ENCODE results near the gene RPL13. TPM values are rescaled to one million over a fixed set of nuclear protein-coding genes. Genes with fewer than 3 reads are reported as not detected.

RPL13 gene
- total RNA-seq, 1 donor from 2014 or later = 17,833 TPM

GRCh38 chr16:89600427-89600826, 39.9 kb downstream of the RPL13 start:
- no peaks in the 10 kb centered on the region for H3K27me3 ChIP-seq (ENCODE audit: control insufficient read depth, insufficient read depth, low read length)

GRCh38 chr16:89600956-89601355, 40.5 kb downstream of the RPL13 start:
- Histone ChIP-seq H3K27me3 (ENCODE audit: control insufficient read depth, insufficient read depth, low read length) (no peaks in the 10 kb centered on the region), H3K4me3 (ENCODE audit: low read depth, low read length) (no peak overlapping the region), H3K36me3 (ENCODE audit: control insufficient read depth, insufficient read depth, low read length) (no peaks in the 10 kb centered on the region)
- TF ChIP-seq CTCF (IDR thresholded peaks at IDR 0.05; ENCODE audit: insufficient read depth, low read length, poor library complexity, severe bottlenecking) = no peak
- no peak for DNase-seq (ENCODE audit: low read depth)

More at GRCh38 chr16:89600427-89600826, 39.9 kb downstream of the RPL13 start:
- no peak for TF ChIP-seq CTCF (IDR thresholded peaks at IDR 0.05; ENCODE audit: insufficient read depth, low read length, poor library complexity, severe bottlenecking)
- DNase-seq (ENCODE audit: low read depth) = no peak
- Histone ChIP-seq H3K36me3 (ENCODE audit: control insufficient read depth, insufficient read depth, low read length) (no peaks in the 10 kb centered on the region), H3K4me3 (ENCODE audit: low read depth, low read length) (no peak overlapping the region)

GRCh38 chr16:89601906-89602272, 41.4 kb downstream of the RPL13 start:
- Histone ChIP-seq H3K27me3 (ENCODE audit: control insufficient read depth, insufficient read depth, low read length) (no peaks in the 10 kb centered on the region), H3K36me3 (ENCODE audit: control insufficient read depth, insufficient read depth, low read length) (no peaks in the 10 kb centered on the region), H3K4me3 (ENCODE audit: low read depth, low read length) (no peak overlapping the region)
- no peak for TF ChIP-seq CTCF (IDR thresholded peaks at IDR 0.05; ENCODE audit: insufficient read depth, low read length, poor library complexity, severe bottlenecking)
- no peak for DNase-seq (ENCODE audit: low read depth)

- H3K27me3 ChIP-seq (ENCODE audit: control insufficient read depth, insufficient read depth, low read length) = no peaks in the 10 kb centered on the region
- no peaks in the 10 kb centered on the region for H3K36me3 ChIP-seq (ENCODE audit: control insufficient read depth, insufficient read depth, low read length)
- peak; percentile 87 for DNase-seq (ENCODE audit: low read depth)
- TF ChIP-seq CTCF (IDR thresholded peaks at IDR 0.05; ENCODE audit: insufficient read depth, low read length, poor library complexity, severe bottlenecking) = no peak
- no peak overlapping the region for H3K4me3 ChIP-seq (ENCODE audit: low read depth, low read length)
Measured at GRCh38 chr16:89602273-89602951, 41.9 kb downstream of the RPL13 start.

GRCh38 chr16:89602952-89603590, 42.6 kb downstream of the RPL13 start:
- no peaks in the 10 kb centered on the region for H3K27me3 ChIP-seq (ENCODE audit: control insufficient read depth, insufficient read depth, low read length)
- no peak for DNase-seq (ENCODE audit: low read depth)
- no peak for TF ChIP-seq CTCF (IDR thresholded peaks at IDR 0.05; ENCODE audit: insufficient read depth, low read length, poor library complexity, severe bottlenecking)
- H3K36me3 ChIP-seq (ENCODE audit: control insufficient read depth, insufficient read depth, low read length) = no peaks in the 10 kb centered on the region
- H3K4me3 ChIP-seq (ENCODE audit: low read depth, low read length) = no peak overlapping the region
